HEK293T (cell line): Measurements from ENCODE around the gene PITPNM3.

ENCODE experiments used
- ARNT ChIP-seq: fragments of 450-650 bp; IDR thresholded peaks from 2 replicates; pipeline ENCODE4 v1.6.1; 2017; ENCODE audit warnings: mild to moderate bottlenecking
- BHLHE40 ChIP-seq: fragments of 450-650 bp; IDR thresholded peaks from 2 replicates; pipeline ENCODE4 v1.6.1; 2016; ENCODE audit warnings: mild to moderate bottlenecking, moderate library complexity, borderline replicate concordance
- FOXM1 ChIP-seq: fragments of 450-650 bp; IDR thresholded peaks from 2 replicates; pipeline ENCODE4 v1.6.1; 2017; ENCODE audit warnings: mild to moderate bottlenecking, borderline replicate concordance
- HDGF ChIP-seq: fragments of 450-650 bp; IDR thresholded peaks from 2 replicates; pipeline ENCODE4 v1.6.1; 2017; ENCODE audit warnings: antibody characterized with exemption, borderline replicate concordance
- LEF1 ChIP-seq: fragments of 450-650 bp; IDR thresholded peaks from 2 replicates; pipeline ENCODE4 v1.6.1; 2017; ENCODE audit warnings: mild to moderate bottlenecking, borderline replicate concordance
- NFRKB ChIP-seq: fragments of 450-650 bp; IDR thresholded peaks from 2 replicates; pipeline ENCODE4 v1.6.1; 2016; ENCODE audit warnings: mild to moderate bottlenecking, moderate library complexity
- SUZ12 ChIP-seq: fragments of 450-650 bp; IDR thresholded peaks from 2 replicates; pipeline ENCODE4 v1.6.1; 2016; ENCODE audit warnings: mild to moderate bottlenecking
- TARDBP ChIP-seq: fragments of 450-650 bp; IDR thresholded peaks from 2 replicates; pipeline ENCODE4 v1.6.1; 2016
- TF ChIP-seq, protein P1 (sequence below): fragments of 450-650 bp; IDR thresholded peaks from 2 replicates; pipeline ENCODE4 v1.6.1; 2016

DNA sequence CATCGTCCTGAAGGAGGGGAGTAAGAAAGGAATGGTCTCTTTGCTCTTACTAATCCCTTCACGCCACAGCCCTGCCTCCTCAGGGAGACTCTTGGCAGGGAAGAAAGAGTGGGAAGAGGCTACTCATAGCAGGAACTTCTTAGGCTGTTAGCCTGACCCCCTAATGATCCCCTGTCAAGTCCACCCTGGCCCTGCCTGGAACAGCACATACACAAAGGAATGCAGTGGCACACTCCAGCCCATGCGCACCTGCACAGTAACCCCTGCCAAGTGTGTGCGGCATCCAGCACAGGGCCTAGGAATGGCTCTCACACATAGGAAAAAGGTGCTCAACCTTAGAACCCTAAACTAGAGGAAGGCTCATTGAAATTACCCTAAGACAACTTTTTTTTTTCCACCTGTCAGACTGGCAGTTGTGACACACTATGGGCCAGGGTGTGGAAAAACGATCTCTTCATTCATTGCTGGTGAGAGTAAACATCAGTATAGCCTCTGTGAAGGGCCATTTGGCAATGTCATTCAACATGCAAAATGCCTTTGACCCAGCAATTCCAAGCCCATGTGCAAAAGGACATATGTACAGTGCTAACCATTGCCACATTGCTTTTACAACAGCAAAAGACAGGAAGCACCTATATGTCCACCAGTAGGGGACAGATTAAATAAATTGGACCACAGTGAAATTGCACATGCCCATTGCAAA lies 62.0 kb downstream of the PITPNM3 start:
- TF ChIP-seq TARDBP: no peak
- TF ChIP-seq, protein P1, sequence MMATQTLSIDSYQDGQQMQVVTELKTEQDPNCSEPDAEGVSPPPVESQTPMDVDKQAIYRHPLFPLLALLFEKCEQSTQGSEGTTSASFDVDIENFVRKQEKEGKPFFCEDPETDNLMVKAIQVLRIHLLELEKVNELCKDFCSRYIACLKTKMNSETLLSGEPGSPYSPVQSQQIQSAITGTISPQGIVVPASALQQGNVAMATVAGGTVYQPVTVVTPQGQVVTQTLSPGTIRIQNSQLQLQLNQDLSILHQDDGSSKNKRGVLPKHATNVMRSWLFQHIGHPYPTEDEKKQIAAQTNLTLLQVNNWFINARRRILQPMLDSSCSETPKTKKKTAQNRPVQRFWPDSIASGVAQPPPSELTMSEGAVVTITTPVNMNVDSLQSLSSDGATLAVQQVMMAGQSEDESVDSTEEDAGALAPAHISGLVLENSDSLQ: no peak
- TF ChIP-seq HDGF: no peak
- no peak for TF ChIP-seq ARNT
- no peak for TF ChIP-seq FOXM1
- TF ChIP-seq NFRKB: no peak
- no peak for TF ChIP-seq SUZ12
- no peak for TF ChIP-seq BHLHE40
- TF ChIP-seq LEF1: no peak
